Left ventricle myocardium superior (tissue), 1 donor: Measurements from ENCODE around the gene ZNF256. TPM values are rescaled to one million over a fixed set of nuclear protein-coding genes. Genes with fewer than 3 reads are reported as not detected.
"Not testable (repeated sequence)": the region's sequence is repeated elsewhere in the genome, so short reads cannot be mapped to it uniquely, and the experiment has no call there.

ENCODE experiments used
- ATAC-seq: fragments of 200-7000 bp; cut with Tn5 transposase; one replicate; pipeline ENCODE4 v1.9.1; 2020; ENCODE audit warnings: mild to moderate bottlenecking, moderate library complexity
- DNase-seq: peaks from one replicate; pipeline ENCODE4 v3.0.0-alpha.2; 2020
- intact Hi-C: fragments of 100-400 bp; cut with micrococcal nuclease; formaldehyde crosslinking; loops from one replicate; pipeline ENCODE4 v1.11.0; 2022
- long read RNA-seq: library from polyadenylated mRNA; unstranded; transcript quantifications from one replicate; pipeline ENCODE4 v2.0.0, GENCODE V29; 2021
- total RNA-seq: library from RNA; stranded (reverse); fragmentation: NEBNext Ultra II Directional; extraction: Animal tissue kit (Norgen Biotek cat#: 25700); gene quantifications from one replicate; pipeline ENCODE4 v1.2.1, GENCODE V29; 2021
- donor health status: DM: no; HTN: yes; CAD: no; lungs with severe emphysema.

ZNF256 gene
- total RNA-seq = 11.0 TPM
- long read RNA-seq, transcript ZNF256-201 (3 exons, 2,172 nt) = minor isoform, 12 of 26 reads
- long read RNA-seq, transcript ZNF256-202 (2 exons, 1,958 nt) = major isoform, 14 of 26 reads
- long read RNA-seq, partial matches to known transcripts = 0 of 26 reads
- long read RNA-seq, other reads (novel, unspliced or antisense) = 0 of 26 reads

DNA sequence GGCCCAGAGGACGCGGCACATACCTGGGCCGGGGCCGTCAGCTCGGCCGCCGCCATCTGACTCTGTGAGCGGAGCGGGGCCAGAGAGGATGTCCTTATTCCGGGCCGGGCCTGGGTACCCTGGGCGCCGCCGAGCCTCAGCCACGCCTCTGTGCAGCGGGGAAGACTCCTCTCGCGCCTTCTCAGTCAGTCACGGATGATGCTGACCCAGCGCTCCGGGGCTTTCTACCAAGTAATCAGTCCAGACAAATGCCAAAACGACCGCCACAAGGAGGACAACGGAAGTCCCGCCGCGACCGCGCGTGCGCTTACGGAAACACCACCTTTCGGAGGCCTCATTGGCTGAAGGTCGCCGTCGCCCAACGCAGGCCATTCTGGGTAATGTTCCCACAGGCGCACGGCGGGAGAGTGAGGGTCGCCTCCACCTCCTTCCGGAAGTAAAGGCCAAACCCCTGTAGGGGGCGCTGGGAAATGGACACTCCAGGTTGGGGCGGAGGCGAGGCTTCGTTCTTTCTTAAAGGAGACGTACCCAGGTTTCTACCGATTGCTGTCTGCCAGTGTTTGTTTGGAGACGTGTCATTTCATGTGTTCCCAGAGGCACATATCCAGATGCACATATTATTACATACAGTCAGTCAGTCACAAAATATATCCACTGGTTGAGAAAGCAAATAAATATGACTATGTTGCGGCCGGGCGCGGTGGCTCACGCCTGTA is at the start of gene ZNF256:
TSS of gene ZNF256 (minus strand) at position 288 of the 716 bp plus-strand sequence. CDS start at position 56, 232 bp downstream.
- DNase-seq (peak; percentile 98), ATAC-seq (peak; percentile 99)
- intact Hi-C loops = no loop called here

GRCh38 chr19:57992841-57993240 is 45.3 kb upstream of the ZNF256 start:
- ATAC-seq = no peak
- intact Hi-C loops = no loop called here
- DNase-seq = no peak

DNA sequence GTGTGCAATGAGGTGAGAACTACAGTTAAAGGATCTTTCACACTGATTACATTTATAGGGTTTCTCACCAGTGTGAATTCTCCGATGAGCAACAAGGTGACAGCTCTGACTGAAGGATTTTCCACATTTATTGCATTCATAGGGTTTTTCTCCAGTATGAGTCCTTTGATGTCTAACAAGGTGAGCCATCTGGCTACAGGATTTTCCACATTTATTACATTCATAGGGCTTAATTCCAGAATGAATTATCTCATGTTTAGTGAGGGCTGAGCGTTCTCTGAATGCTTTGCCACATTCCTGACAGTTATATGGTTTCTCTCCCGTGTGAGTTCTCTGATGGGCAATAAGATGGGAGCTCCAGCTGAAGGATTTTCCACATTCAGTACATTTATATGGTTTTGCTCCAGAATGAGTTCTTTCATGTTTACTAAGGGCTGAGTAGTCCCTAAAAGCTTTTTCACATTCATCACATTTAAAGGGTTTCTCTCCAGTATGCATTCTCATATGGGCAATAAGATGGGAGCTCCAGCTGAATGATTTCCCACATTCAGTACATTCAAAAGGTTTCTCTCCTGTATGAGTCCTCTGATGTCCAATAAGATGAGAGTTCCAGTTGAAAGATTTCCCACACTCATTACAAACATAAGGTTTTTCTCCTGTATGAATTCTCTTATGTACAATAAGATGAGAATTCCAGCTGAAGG is 31.2 kb upstream of the ZNF256 start:
- intact Hi-C loops = no loop called here
- ATAC-seq (no peak), DNase-seq (no peak)

- DNase-seq = no peak
- intact Hi-C loops = no loop called here
- ATAC-seq = no peak
Measured at GRCh38 chr19:57974434-57974833, 26.9 kb upstream of the ZNF256 start, which contains the start of gene C19orf18. C19orf18 (minus strand) TSS chr19:57974534; CDS start chr19:57974432, 102 bp downstream.

DNA sequence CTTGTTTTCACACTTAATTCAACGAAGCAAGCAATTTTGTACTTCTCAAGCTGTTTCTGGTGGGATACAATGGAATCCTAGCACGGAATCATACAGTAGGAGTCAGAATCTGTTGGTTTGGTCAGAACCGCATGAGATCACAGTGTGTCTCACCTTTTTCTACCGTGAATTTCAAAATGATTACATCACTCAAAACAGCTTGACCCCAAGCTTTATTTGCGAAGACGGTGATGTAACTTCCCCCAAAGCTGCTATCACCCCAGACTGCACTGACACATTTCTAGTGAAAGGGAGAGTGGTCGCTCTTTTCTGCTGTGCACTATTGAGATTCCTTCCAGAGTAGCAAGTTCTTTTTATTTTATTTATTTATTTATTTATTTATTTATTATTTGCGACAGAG is 17.3 kb upstream of the ZNF256 start:
- DNase-seq (no peak), ATAC-seq (no peak)
- intact Hi-C loops = no loop called here

DNA sequence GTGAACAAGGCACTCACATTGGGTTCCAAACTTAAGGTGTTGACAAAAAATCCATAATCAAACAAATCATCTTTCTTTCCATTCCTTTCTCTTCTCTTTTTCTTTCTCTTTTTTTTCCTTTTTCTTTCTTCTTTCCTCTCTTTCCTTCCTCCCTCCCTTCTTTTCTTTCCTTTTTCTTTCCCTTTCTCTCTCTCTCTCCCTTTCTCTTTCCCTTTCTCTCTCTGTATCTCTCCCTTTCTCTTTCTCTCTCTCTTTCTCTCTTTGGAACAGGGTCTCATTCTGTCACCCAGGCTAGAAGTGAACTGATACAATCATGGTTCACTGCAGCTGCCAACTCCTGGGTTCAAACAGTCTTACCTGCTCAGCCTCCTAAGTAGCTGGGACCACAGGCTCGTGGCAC is 14.3 kb upstream of the ZNF256 start:
- no peak for DNase-seq
- intact Hi-C loops = no loop called here
- ATAC-seq = no peak

DNA sequence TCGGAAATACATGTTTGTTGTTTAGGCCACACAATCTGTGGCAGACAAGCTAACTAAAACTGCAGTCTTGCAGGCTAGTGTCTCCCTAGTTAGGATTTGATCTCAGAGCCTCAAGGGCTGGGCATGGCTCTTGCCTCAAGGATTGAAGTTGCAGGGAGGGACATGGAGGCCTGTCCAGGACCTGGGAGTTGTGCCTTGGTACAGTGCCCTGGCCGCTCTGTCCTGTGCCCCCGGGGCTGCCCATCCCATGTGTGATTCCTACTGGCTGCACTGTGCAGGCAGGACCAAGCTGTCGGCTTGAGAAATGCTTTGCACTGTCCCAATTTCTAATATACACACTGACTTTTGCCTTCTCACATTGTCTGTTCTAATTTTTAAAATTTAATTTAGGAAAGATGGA is 7.5 kb upstream of the ZNF256 start:
- intact Hi-C loops = no loop called here
- DNase-seq (no peak), ATAC-seq (no peak)

DNA sequence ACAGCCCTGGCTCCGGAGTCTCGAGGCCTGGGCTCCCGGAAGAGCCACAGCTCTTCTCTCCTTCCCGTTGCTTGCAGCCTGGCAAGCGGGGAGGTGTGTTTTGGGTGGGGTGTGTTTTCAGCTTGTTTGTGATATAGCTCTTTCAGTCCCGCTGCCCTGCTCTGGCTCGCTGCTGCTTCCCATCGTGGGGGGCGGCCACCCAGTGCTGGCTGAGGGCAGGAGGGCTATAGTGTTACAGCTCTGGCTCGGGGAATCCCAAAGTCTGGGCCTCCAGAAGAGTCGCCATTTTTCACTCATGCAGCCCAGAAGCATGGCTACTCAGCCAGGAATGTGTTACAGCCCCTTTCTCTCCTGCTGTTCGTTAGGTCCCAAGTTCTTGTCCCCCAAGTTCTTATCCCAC is 2.2 kb upstream of the ZNF256 start:
- intact Hi-C loops = no loop called here
- ATAC-seq = no peak
- DNase-seq = no peak

DNA sequence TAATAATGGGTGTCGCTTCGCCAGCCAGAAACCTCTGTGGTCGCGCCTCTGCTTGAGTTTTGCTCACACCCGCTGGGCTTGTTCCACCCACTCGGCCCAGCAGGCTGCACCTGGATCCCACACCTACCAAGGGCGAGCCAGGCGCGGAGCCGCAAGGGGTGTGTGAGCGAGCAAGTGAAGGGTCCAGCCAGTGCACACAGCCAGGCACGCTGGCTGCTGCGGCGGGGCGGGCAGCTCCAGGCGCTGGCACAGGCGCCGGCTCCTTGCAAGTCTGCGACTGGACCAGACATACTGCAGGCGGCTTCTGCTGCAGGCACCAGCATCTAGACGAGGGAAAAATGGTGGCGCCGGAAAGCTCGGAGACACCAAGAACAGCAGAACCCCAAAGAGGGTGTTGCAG is 1.8 kb upstream of the ZNF256 start:
- no peak for ATAC-seq
- intact Hi-C loops = no loop called here
- DNase-seq = no peak

DNA sequence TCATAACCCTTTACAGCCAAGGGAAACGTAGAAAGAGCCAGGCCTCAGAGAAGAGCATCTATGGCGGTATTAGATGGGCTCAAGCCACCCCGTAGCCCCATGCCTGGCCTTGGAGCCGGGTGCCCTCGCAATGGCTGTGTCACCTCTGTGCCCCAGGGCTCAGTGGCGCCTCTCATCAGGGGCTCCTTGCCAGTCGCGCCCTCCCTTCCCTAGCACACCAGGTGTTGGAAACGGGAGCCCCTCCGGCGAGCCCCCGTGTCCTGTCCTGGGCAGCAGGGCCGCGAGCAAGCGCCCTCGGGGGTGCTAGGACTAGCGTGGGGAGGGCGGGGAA is 453 bp downstream of the ZNF256 start:
- intact Hi-C loops = no loop called here
- ATAC-seq (no peak), DNase-seq (no peak)

DNA sequence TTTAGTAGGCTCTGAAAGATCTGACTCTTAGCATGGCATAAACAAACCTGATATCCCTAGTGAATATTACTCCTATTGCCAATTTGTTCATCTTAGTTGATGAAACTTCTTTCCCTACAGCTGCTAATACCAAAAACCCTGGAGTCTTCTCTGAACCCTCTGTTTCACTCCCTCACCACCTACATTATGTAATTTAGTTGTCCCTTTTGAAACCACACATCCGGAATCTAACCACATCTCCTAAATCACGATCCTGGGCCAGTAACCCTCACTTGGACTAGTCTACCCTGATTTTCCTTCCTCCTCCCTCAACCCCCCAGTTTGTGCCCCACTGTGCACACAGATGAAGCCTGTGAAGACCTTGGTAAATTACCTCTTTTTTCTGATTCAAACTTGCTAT is 1.2 kb downstream of the ZNF256 start:
- intact Hi-C loops = no loop called here
- ATAC-seq (no peak), DNase-seq (no peak)

- intact Hi-C loops = no loop called here
- no peak for DNase-seq
- ATAC-seq = no peak
Measured at GRCh38 chr19:57941593-57941992, 5.9 kb downstream of the ZNF256 start.

- no peak for ATAC-seq
- intact Hi-C loops = no loop called here
Measured at GRCh38 chr19:57935731-57936130, 11.8 kb downstream of the ZNF256 start.

DNA sequence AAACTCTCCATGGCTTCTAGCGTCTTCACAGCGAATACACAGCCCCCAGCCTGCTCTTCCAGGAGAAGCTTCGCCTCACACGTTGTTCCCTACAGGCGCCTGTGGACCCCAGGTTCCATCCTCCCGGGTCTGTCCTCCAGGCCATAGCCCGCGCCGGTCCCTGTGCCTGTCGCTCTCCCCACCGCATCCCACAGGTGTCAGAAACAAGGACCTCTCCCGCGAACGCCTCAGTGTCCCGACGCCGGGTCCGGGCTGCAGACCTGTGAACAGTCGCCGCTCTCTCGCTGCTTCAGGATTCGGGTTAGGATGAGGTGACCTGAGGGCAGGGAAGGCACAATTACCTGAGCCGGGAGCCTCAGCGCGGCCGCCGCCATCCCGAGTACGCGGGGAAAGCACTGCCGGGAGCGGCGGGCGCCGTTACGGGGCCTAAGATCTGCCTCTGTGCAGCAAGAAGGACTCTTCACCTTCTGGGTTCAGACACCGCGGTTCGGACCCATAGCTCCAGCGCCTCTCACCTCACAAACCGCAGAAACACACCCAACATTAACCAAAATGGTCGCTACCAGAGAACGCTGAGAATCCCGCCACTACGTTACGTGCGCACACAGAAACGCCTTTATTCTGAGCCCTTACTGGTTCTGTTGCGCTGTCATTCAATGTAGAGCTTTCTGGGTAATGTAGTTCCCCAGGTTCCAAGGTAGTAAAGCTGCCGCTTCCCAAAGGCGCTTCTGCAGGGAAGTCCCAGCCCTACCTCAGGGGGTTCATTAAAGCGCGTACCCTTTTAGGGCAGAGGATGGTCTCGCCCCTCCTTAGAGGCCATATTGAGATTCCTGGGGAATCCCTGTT is 12.5 kb downstream of the ZNF256 start, which contains the start of gene ZNF418:
TSS of gene ZNF418 (minus strand) at position 583 of the 846 bp plus-strand sequence. CDS start 1,580 bp downstream, outside the sequence.
- intact Hi-C loops = no loop called here
- DNase-seq (peak; percentile 58), ATAC-seq (peak; percentile 98)

More at GRCh38 chr19:57935731-57936130, 11.8 kb downstream of the ZNF256 start:
- no peak for DNase-seq

DNA sequence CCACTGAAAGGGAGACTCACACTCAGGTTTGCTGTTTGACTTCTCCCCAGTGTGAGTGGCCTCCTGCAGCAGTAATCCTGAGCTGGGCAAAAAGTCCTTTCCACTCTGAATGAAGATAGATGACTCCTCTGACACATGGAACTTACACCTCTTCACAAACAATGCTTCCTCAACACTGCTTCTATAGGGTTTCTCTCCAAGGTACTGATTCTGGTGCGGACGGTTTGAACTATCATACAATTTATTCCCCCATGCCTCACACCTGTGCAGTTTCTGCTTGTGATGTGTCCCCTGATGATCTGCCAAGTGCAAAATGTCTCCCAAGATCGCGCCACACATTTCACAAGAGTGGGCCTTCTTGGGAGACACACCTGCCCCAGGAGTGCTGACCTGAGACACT is 19.9 kb downstream of the ZNF256 start:
- ATAC-seq (no peak), DNase-seq (no peak)
- intact Hi-C loops = no loop called here

- intact Hi-C loops = not testable (repeated sequence)
- ATAC-seq = peak; percentile 99
- DNase-seq = peak; percentile 81
Measured at GRCh38 chr19:57916168-57916995, 31.1 kb downstream of the ZNF256 start, which contains the start of gene ZNF417. ZNF417 (minus strand) TSS chr19:57916592; CDS start chr19:57916411, 181 bp downstream.

- DNase-seq (no peak), ATAC-seq (no peak)
- intact Hi-C loops = no loop called here
Measured at GRCh38 chr19:57914531-57914930, 33.0 kb downstream of the ZNF256 start.

GRCh38 chr19:57907394-57907793 is 40.1 kb downstream of the ZNF256 start:
- ATAC-seq (no peak), DNase-seq (no peak)
- intact Hi-C loops = no loop called here

- ATAC-seq = no peak
- no peak for DNase-seq
- intact Hi-C loops = no loop called here
Measured at GRCh38 chr19:57905258-57905657, 42.2 kb downstream of the ZNF256 start.
